Left cardiac atrium (tissue), 4 donors: ENCODE data around the gene EPHB3. TPM values are rescaled to one million over a fixed set of nuclear protein-coding genes. Genes with fewer than 3 reads are reported as not detected.

Experiments used
- ATAC-seq, 2 donors: fragments of 200-7000 bp; cut with Tn5 transposase; one replicate each; pipeline ENCODE4 v1.9.1; 2020; ENCODE audit warnings: mild to moderate bottlenecking in 2 of 2, moderate library complexity in 2 of 2
- DNase-seq: peaks from one replicate; pipeline ENCODE4 v3.0.0-alpha.2; 2020
- intact Hi-C, 2 donors: fragments of 100-400 bp; cut with DNase I; formaldehyde crosslinking; loops; one replicate each; pipeline versions ENCODE4 v1.14.1 to v1.15.1; 2022 to 2023
- total RNA-seq, 2 donors: library from RNA; stranded (reverse); fragmentation: NEBNext Ultra II Directional; extraction: Animal tissue kit (Norgen Biotek cat#: 25700); gene quantifications; one replicate each; pipeline ENCODE4 v1.2.1, GENCODE V29; 2021
- donor health status: DM: no; HTN: yes; CAD: no.
- donor health status: DM: no; HTN: yes; CAD: no; lungs with severe emphysema.
- donor health status: DM: yes; HTN: yes; CAD: no.
- donor health status: Dilated cardiomyopathy.

EPHB3 gene
- total RNA-seq, 2 donors from 2014 or later: 1.6 to 1.7 TPM

DNA sequence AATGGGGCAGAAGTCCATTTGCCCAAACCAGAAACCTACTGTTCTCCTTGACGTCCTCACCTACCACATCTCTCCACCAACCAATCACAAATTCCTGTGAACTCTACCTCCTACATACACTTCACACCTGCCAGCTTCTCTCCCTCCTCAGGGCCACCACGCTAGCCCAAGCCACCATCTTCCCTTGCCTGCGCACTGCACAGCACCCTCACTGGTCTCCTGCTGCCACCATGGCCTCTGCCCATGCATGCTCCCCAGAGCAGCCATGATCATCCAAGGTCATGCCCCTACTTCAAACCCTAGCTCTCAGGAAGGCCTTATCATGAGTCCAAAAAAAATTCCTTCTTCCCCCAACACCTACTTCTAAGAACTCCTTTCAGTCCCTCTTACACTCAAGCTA is 1.1 kb upstream of the EPHB3 start:
- ATAC-seq (no peak), DNase-seq (no peak)
- intact Hi-C loops: no loop called here

- ATAC-seq: peak; percentile 21 to 31
- DNase-seq: peak; percentile 63
- intact Hi-C loops: loop anchor here in 1 of 2 donors (1.0 kb wide), 1 partner anchor 215 kb away; no protein-coding TSS in a partner anchor
Measured at GRCh38 chr3:184561913-184562877, 610 bp downstream of the EPHB3 start.

GRCh38 chr3:184562878-184563560 is 1.4 kb downstream of the EPHB3 start:
- DNase-seq (no peak), ATAC-seq (no peak)
- intact Hi-C loops: no loop called here

GRCh38 chr3:184563561-184563925 is 2.0 kb downstream of the EPHB3 start:
- ATAC-seq: no peak
- intact Hi-C loops: no loop called here
- no peak for DNase-seq

GRCh38 chr3:184563941-184564684 is 2.5 kb downstream of the EPHB3 start:
- intact Hi-C loops: no loop called here
- DNase-seq: no peak
- no peak for ATAC-seq

GRCh38 chr3:184564685-184565385 is 3.2 kb downstream of the EPHB3 start:
- DNase-seq (no peak), ATAC-seq (no peak)
- intact Hi-C loops: no loop called here

DNA sequence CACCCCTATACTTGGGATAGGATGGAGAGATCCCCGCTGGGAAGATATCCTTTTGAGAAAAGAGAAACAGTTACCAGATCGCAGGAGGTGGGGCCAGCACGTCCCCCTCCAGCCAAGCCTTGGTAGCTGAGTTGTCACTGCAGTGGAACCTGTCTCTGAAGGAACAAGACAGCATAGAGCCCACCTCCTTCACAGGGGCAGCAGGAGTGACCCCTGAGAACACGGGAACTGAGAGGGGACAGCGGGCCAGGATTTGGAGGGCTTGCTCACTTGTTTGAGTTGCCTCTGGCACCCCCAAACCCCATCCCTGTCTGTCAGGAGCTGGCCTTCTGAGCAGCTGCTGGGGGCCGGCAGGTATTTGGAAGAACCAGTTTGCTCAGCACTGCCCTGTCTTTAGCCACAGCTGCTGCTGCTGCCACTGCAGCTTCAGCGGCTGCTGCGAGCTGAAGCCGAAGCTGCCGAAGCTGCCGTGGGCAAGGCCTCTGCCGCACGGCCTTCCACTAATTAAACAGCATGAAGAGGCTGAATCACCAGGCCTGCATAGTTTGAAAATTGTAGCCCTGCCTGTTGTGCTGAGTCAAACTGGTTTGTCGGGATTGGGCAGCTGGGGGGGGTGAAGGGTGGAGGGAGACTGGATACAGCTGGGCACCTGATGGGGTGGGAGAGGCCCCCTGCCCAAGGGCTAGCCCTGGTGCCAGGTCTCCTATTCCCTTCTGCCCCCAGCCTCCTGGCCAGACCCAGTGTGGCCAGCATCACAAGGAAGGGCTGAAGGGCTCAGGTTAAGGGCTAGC is 4.0 kb downstream of the EPHB3 start:
- no peak for ATAC-seq
- no peak for DNase-seq
- intact Hi-C loops: no loop called here

DNA sequence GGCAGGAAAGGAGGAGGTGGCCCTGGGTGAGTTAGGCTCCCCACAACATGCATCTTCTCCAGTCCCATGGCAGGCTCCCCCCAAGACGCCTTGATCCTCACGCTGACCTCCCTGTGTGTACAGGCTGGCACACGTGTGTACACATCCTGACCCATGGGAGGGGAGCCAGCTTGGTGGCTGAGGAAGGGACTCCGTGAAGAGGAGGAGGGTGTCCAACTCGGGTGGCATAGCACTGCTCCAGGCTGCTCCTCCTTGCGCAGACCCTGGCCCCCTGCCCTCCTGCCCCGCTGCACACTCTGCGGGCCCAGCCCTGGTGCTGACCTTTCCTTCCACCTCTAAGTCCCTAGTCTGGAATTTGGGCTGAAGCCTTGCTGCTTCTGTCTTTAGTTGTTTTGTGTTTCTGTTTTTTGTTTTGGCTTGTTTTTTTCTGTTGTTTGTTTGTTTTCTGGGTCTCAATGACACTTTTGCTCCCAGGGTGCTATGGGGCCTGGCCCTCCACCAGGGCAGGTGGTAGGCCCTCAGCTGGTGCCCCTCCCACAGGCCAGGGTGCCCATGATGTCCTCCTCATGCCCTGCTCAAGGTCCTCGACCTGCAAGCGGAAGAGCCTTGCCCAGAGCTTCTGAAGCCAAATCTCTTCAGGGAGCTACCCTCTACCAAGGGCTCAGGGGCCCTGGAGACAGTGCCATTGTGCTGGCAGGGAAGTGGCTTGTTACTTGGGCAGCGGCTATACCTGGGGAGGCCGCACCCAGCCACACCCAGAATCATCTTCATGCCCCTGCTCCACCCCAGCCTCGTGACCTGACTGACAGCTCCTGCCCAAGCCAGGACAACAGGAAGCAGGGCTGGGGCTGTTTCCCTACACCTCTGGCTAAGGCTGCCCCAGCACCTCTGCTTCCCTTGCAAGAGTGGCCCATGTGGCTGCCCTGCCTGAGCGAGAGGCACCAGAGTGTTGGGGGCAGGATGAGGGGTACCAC is 5.1 kb downstream of the EPHB3 start:
- no peak for DNase-seq
- ATAC-seq: no peak
- intact Hi-C loops: no loop called here

- ATAC-seq: no peak
- DNase-seq: no peak
- intact Hi-C loops: no loop called here
Measured at GRCh38 chr3:184567946-184568559, 6.5 kb downstream of the EPHB3 start.

DNA sequence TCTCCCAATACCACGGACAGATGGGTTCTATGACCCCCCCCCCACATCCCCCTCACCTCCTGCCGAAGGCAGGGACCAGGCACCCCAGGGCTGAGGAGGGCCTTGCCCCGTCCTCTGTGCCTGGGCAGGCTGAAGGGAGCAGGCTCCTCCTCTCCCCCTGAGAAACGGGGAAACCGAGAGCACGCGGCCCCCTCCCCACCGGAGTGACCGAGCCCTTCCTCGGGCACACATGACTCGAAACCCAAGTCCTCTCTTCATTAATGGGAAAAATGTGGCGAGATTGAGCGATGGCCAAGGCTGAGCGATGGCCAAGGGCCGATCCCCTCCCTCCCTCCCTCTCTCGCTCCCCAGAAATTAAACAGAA is 7.0 kb downstream of the EPHB3 start:
- intact Hi-C loops: no loop called here
- DNase-seq (no peak), ATAC-seq (peak in 1 of 2 donors; percentile 6)

DNA sequence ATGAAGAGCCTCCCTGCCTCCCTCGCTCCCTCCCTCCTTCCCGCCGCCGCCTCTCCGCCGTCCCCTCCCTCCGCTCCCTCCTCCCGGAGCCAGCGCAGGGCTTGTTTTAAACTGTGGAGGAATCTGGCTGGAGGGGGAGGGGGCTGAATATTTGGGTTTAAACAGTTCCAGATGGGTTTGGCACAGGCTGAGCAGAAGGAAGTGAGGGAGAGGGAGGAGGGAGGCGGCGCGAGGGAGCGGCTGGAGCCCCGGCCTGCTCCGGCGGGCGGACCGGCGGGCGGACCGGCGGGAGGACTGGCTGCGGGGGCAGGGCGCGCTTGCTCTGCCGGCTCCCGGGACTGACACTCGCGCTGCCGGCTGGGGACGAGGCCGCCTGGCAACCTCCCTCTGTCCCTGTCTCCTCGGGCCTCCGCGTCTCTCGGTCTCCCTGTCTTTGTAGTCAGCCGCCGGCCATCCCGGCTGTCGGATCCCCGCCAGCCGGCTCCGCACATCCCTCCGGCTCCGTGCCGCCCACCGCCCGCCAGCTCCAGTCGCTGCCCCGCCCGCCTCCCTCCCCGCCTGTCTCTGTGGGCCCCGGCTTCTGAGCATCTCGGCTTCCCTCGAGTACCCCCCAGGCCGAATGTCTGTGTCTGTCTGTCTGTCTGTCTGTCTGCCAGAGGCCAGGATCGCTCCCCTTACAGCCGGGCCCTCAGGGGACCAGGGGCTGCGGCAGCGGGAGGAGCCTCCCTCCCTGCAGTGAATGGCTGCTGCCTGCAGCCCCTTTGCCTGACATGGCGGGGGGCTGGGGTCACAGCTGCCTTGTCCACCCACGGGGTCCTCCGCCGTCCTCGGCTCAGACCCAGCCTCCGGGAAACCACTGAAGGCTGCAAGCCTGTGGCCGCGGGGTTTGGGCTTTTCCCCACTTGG is 7.6 kb downstream of the EPHB3 start:
- intact Hi-C loops: no loop called here
- peak; percentile 84 for DNase-seq

DNA sequence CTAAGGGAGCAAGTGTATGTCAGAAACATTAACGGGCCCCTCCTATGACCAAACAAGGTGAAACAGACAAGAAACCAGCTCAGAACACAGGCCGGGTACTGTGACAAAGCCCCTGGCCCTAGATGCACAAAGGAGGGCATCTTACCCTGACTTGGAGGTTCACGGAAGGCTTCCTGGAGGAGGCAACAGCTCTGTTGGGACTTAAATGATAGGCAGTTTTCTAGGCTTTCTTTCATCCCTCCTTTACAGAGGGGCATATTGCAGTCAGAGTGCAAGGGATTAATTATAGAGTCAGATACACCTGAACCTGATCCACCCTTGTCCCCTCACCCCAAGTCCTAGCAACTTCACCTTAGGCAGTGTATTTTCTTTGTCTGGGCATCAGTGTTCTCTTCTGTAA is 8.4 kb downstream of the EPHB3 start:
- DNase-seq (no peak), ATAC-seq (no peak)
- intact Hi-C loops: no loop called here

More for the DNA sequence above, 7.6 kb downstream of the EPHB3 start:
- peak; percentile 92 for ATAC-seq

GRCh38 chr3:184570489-184570888 is 8.9 kb downstream of the EPHB3 start:
- no peak for DNase-seq
- intact Hi-C loops: no loop called here
- ATAC-seq: no peak

GRCh38 chr3:184571750-184572377 is 10.3 kb downstream of the EPHB3 start:
- DNase-seq: no peak
- intact Hi-C loops: no loop called here
- ATAC-seq: no peak

DNA sequence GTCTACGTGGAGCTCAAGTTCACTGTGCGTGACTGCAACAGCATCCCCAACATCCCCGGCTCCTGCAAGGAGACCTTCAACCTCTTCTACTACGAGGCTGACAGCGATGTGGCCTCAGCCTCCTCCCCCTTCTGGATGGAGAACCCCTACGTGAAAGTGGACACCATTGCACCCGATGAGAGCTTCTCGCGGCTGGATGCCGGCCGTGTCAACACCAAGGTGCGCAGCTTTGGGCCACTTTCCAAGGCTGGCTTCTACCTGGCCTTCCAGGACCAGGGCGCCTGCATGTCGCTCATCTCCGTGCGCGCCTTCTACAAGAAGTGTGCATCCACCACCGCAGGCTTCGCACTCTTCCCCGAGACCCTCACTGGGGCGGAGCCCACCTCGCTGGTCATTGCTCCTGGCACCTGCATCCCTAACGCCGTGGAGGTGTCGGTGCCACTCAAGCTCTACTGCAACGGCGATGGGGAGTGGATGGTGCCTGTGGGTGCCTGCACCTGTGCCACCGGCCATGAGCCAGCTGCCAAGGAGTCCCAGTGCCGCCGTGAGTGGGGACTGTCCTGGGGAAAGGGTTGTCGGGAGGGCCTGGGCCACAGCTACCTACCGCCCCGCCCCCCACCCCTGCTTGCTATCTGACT is 11.2 kb downstream of the EPHB3 start:
- ATAC-seq (no peak), DNase-seq (no peak)
- intact Hi-C loops: no loop called here
